ENCODE measurements around the gene TSPYL2. TPM values are rescaled to one million over a fixed set of nuclear protein-coding genes. Genes with fewer than 3 reads are reported as not detected.

The TSPYL2 gene
- total RNA-seq, 2 donors from 2014 or later: 39.9 to 44.0 TPM

GRCh38 chrX:53075011-53075410 lies 7.2 kb upstream of the TSPYL2 start:
- no peaks in the 10 kb centered on the region for H3K4me1 ChIP-seq
- H3K27ac ChIP-seq: no peak overlapping the region
- no peaks in the 10 kb centered on the region for H3K9me3 ChIP-seq
- TF ChIP-seq CTCF (IDR thresholded peaks at IDR 0.05): no peak
- H3K27me3 ChIP-seq: no peaks in the 10 kb centered on the region
- no peak overlapping the region for H3K4me3 ChIP-seq
- no peak for DNase-seq (ENCODE audit: low spot score)
- H3K36me3 ChIP-seq: no peaks in the 10 kb centered on the region

GRCh38 chrX:53076671-53077070 lies 5.5 kb upstream of the TSPYL2 start:
- H3K27ac ChIP-seq: no peak overlapping the region
- no peaks in the 10 kb centered on the region for H3K36me3 ChIP-seq
- no peaks in the 10 kb centered on the region for H3K9me3 ChIP-seq
- H3K4me1 ChIP-seq: no peaks in the 10 kb centered on the region
- no peaks in the 10 kb centered on the region for H3K27me3 ChIP-seq
- no peak for TF ChIP-seq CTCF (IDR thresholded peaks at IDR 0.05)
- DNase-seq (ENCODE audit: low spot score): no peak
- H3K4me3 ChIP-seq: no peak overlapping the region

- Histone ChIP-seq H3K27ac (no peak overlapping the region), H3K27me3 (no peaks in the 10 kb centered on the region), H3K9me3 (no peaks in the 10 kb centered on the region), H3K4me1 (no peaks in the 10 kb centered on the region), H3K36me3 (no peaks in the 10 kb centered on the region), H3K4me3 (no peak overlapping the region)
- TF ChIP-seq CTCF (IDR thresholded peaks at IDR 0.05): no peak
- no peak for DNase-seq (ENCODE audit: low spot score)
Observed at GRCh38 chrX:53077207-53078197, 4.7 kb upstream of the TSPYL2 start.

- no peak overlapping the region for H3K4me3 ChIP-seq
- DNase-seq (ENCODE audit: low spot score): no peak
- H3K4me1 ChIP-seq: no peaks in the 10 kb centered on the region
- no peak overlapping the region for H3K27ac ChIP-seq
- no peak for TF ChIP-seq CTCF (IDR thresholded peaks at IDR 0.05)
- H3K36me3 ChIP-seq: no peaks in the 10 kb centered on the region
- no peaks in the 10 kb centered on the region for H3K27me3 ChIP-seq
- no peaks in the 10 kb centered on the region for H3K9me3 ChIP-seq
Observed at GRCh38 chrX:53078943-53079342, 3.2 kb upstream of the TSPYL2 start.

GRCh38 chrX:53080628-53081580 lies 1.3 kb upstream of the TSPYL2 start:
- H3K9me3 ChIP-seq: no peaks in the 10 kb centered on the region
- no peaks in the 10 kb centered on the region for H3K27me3 ChIP-seq
- peak overlapping the region; percentile 76 to 79 for H3K27ac ChIP-seq
- no peak for TF ChIP-seq CTCF (IDR thresholded peaks at IDR 0.05)
- H3K4me1 ChIP-seq: peaks cover 0 to 2% of the 10 kb centered on the region in 2 donors
- H3K4me3 ChIP-seq: peak overlapping the region; percentile 29 to 40
- peaks cover 14% of the 10 kb centered on the region for H3K36me3 ChIP-seq
- no peak for DNase-seq (ENCODE audit: low spot score)
